ENCODE measurements around the gene NEDD4L.

DNA sequence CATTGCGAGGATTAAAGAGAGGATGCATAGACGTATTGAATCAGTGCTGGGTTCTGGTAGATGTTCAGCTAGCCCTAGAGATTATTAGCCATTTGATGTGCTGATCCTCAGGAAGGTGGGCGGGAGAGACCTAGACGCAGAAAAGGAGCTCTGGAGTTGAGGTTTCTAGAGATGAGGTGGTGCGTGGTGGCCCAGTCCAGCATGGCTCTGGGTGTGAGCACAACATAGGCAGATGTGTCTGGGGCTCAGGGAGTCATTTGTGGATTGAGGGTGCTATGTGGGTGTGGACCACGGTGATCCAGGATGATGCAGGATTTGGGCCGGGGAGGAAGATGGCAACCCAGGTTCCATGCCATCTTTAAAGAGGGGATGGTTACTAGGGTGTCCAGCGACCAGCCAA, 102.1 kb downstream of the NEDD4L start:
- TF ChIP-seq, protein P1, sequence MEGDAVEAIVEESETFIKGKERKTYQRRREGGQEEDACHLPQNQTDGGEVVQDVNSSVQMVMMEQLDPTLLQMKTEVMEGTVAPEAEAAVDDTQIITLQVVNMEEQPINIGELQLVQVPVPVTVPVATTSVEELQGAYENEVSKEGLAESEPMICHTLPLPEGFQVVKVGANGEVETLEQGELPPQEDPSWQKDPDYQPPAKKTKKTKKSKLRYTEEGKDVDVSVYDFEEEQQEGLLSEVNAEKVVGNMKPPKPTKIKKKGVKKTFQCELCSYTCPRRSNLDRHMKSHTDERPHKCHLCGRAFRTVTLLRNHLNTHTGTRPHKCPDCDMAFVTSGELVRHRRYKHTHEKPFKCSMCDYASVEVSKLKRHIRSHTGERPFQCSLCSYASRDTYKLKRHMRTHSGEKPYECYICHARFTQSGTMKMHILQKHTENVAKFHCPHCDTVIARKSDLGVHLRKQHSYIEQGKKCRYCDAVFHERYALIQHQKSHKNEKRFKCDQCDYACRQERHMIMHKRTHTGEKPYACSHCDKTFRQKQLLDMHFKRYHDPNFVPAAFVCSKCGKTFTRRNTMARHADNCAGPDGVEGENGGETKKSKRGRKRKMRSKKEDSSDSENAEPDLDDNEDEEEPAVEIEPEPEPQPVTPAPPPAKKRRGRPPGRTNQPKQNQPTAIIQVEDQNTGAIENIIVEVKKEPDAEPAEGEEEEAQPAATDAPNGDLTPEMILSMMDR (IDR thresholded peaks at IDR 0.05; ENCODE audit: low read depth, low read length, missing input control), result no peak
- TF ChIP-seq, protein P2, sequence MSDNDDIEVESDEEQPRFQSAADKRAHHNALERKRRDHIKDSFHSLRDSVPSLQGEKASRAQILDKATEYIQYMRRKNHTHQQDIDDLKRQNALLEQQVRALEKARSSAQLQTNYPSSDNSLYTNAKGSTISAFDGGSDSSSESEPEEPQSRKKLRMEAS (IDR thresholded peaks at IDR 0.05), result no peak
- TF ChIP-seq YY1 (IDR thresholded peaks at IDR 0.05), result no peak
- TF ChIP-seq, protein P3, sequence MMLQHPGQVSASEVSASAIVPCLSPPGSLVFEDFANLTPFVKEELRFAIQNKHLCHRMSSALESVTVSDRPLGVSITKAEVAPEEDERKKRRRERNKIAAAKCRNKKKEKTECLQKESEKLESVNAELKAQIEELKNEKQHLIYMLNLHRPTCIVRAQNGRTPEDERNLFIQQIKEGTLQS (IDR thresholded peaks at IDR 0.05), result no peak

Data from liver (tissue), 3 donors.